Thyroid gland (tissue), 4 donors: ENCODE results near the gene ALPL.

ENCODE experiments used
- CTCF ChIP-seq, 6 experiments: fragments of 200-600 bp in 3 of 6; fragments of 450-650 bp in 3 of 6; sonication (generic) in 3 of 6; IDR thresholded peaks; one replicate each; pipeline ENCODE4 v1.5.1; 2016 to 2019; ENCODE audit warnings: antibody characterized with exemption in 6 of 6, mild to moderate bottlenecking in 2 of 6, inconsistent platforms in 1 of 6, moderate library complexity in 1 of 6
- POLR2A ChIP-seq, 2 donors: fragments of 450-650 bp; IDR thresholded peaks; one replicate each; pipeline ENCODE4 v1.6.1; 2017; ENCODE audit warnings: antibody characterized with exemption in 2 of 2, mild to moderate bottlenecking in 2 of 2, moderate library complexity in 1 of 2

DNA sequence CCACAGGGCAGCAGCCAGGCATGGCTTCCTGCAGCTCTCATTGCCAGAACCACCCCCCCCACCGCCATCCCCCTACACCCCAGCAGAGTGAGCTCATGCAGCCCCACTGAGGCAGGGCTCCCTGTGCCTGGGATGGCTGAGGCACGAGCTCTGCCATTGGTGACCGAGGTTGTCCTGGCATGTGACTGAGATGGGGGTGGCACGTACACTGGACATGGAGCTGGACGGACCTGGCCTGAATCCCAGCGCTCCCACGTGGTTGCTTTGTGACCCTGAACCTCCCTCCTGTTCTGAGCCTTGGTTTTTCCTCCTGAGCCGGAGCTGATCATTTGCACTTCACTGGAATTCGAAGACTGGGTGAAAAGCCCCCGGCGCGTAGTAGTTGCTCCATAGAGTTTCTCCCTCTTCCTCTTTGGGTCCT is 28.3 kb downstream of the ALPL start:
- TF ChIP-seq CTCF (IDR thresholded peaks at IDR 0.05) (no peak), POLR2A (IDR thresholded peaks at IDR 0.05) (no peak)
